Hepatocyte (in vitro differentiated cells): ENCODE results near the gene CCDC88C.

Experiments used
- CTCF ChIP-seq: fragments of 200-600 bp; sonication (generic); IDR thresholded peaks from 2 replicates; pipeline ENCODE4 v1.5.1; 2016; ENCODE audit warnings: antibody characterized with exemption, mild to moderate bottlenecking; ENCODE audit not compliant: poor library complexity
- EZH2phosphoT487 ChIP-seq: fragments of 200-600 bp; sonication (generic); IDR thresholded peaks from one replicate; pipeline ENCODE4 v1.6.1; 2018; ENCODE audit warnings: antibody characterized with exemption, mild to moderate bottlenecking, low read depth, moderate library complexity; ENCODE audit not compliant: unreplicated experiment, severe bottlenecking

- TF ChIP-seq CTCF (no peak), EZH2phosphoT487 (no peak)
These were observed 3.1 kb upstream of the CCDC88C start for GRCh38 chr14:91420686-91421085.
